GM04504 (cell line): ENCODE measurements around the gene YAP1.

ENCODE experiments used
- DNase-seq: peaks from one replicate; pipeline ENCODE4 v3.0.0-alpha.2; 2012; ENCODE audit warnings: low read depth

Gene YAP1

GRCh38 chr11:102109896-102110760, at the start of gene YAP1:
Gene YAP1 (plus strand): TSS chr11:102110447. CDS start chr11:102110849, 402 bp downstream.
- DNase-seq = peak; percentile 86

GRCh38 chr11:102061276-102061675, 49.0 kb upstream of the YAP1 start:
- DNase-seq = no peak

GRCh38 chr11:102062106-102062505, 48.1 kb upstream of the YAP1 start:
- DNase-seq = no peak

GRCh38 chr11:102064316-102064715, 45.9 kb upstream of the YAP1 start:
- no peak for DNase-seq

- DNase-seq = no peak
Observed at GRCh38 chr11:102070766-102071165, 39.5 kb upstream of the YAP1 start.

GRCh38 chr11:102071497-102072472, 38.5 kb upstream of the YAP1 start:
- DNase-seq = no peak

- no peak for DNase-seq
Observed at GRCh38 chr11:102073253-102073652, 37.0 kb upstream of the YAP1 start.

GRCh38 chr11:102079625-102080024, 30.6 kb upstream of the YAP1 start:
- DNase-seq = no peak

- no peak for DNase-seq
Observed at GRCh38 chr11:102081313-102081712, 28.9 kb upstream of the YAP1 start.

- DNase-seq = no peak
Observed at GRCh38 chr11:102085864-102086551, 24.2 kb upstream of the YAP1 start.

- DNase-seq = no peak
Observed at GRCh38 chr11:102097186-102097585, 13.1 kb upstream of the YAP1 start.

- DNase-seq = no peak
Observed at GRCh38 chr11:102099755-102100154, 10.5 kb upstream of the YAP1 start.

GRCh38 chr11:102108734-102109440, 1.4 kb upstream of the YAP1 start:
- DNase-seq = no peak

GRCh38 chr11:102110761-102111010, 439 bp downstream of the YAP1 start:
- no peak for DNase-seq

GRCh38 chr11:102111011-102111786, 952 bp downstream of the YAP1 start:
- DNase-seq = no peak

- DNase-seq = peak; percentile 65
Observed at GRCh38 chr11:102111787-102112508, 1.7 kb downstream of the YAP1 start.

GRCh38 chr11:102112509-102112821, 2.2 kb downstream of the YAP1 start:
- no peak for DNase-seq

GRCh38 chr11:102114032-102114431, 3.8 kb downstream of the YAP1 start:
- no peak for DNase-seq

GRCh38 chr11:102115557-102115956, 5.3 kb downstream of the YAP1 start:
- no peak for DNase-seq

GRCh38 chr11:102116453-102117205, 6.4 kb downstream of the YAP1 start:
- DNase-seq = no peak
